ENCODE data around the gene FKRP. TPM values are rescaled to one million over a fixed set of nuclear protein-coding genes. Genes with fewer than 3 reads are reported as not detected.
A peak's percentile ranks its signal among the peaks of the same experiment; 100 is the strongest.

Gene FKRP
- total RNA-seq, 2 experiments from 2014 or later: 13.4 to 15.4 TPM

- Mint-ChIP-seq H3K27me3 (no peaks in the 10 kb centered on the region), H3K4me1 (peaks cover 31% of the 10 kb centered on the region), H3K4me3 (no peak overlapping the region), H3K9me3 (no peaks in the 10 kb centered on the region), H3K27ac (no peak overlapping the region), H3K36me3 (ENCODE audit: low read depth) (peaks cover 68% of the 10 kb centered on the region)
- DNase-seq: peak; percentile 85
- CTCF ChIA-PET: interaction anchor here (0.7 to 5.9 kb wide), 21 partner anchors 10 to 259 kb away, joined by 3 to 53 read pairs (median 4); partner anchors contain the start of gene DACT3
- POLR2A ChIA-PET: interaction anchor here (0.6 to 6.5 kb wide), 9 partner anchors 11 to 115 kb away, joined by 3 to 38 read pairs (median 5); partner anchors contain the start of genes DACT3 and PRKD2
These were observed 17.0 kb upstream of the FKRP start for GRCh38 chr19:46728693-46729339.

GRCh38 chr19:46729696-46730095, 16.2 kb upstream of the FKRP start:
- Mint-ChIP-seq H3K36me3 (ENCODE audit: low read depth) (peaks cover 67% of the 10 kb centered on the region), H3K4me1 (peaks cover 31% of the 10 kb centered on the region), H3K27ac (no peak overlapping the region), H3K4me3 (no peak overlapping the region), H3K27me3 (no peaks in the 10 kb centered on the region), H3K9me3 (no peaks in the 10 kb centered on the region)
- no peak for DNase-seq
- POLR2A ChIA-PET: interaction anchor here (0.9 to 6.5 kb wide), 5 partner anchors 12 to 68 kb away, joined by 3 to 38 read pairs (median 5); partner anchors contain the start of genes DACT3 and PRKD2
- CTCF ChIA-PET: interaction anchor here (0.7 to 5.9 kb wide), 13 partner anchors 12 to 258 kb away, joined by 3 to 53 read pairs (median 4); no protein-coding TSS in a partner anchor

GRCh38 chr19:46730187-46730586, 15.7 kb upstream of the FKRP start:
- no peaks in the 10 kb centered on the region for H3K27me3 Mint-ChIP-seq
- H3K4me1 Mint-ChIP-seq: peaks cover 31% of the 10 kb centered on the region
- H3K9me3 Mint-ChIP-seq: no peaks in the 10 kb centered on the region
- peaks cover 66% of the 10 kb centered on the region for H3K36me3 Mint-ChIP-seq (ENCODE audit: low read depth)
- no peak for DNase-seq
- POLR2A ChIA-PET: interaction anchor here (0.9 to 6.5 kb wide), 4 partner anchors 12 to 28 kb away, joined by 3 to 38 read pairs (median 4); partner anchors contain the start of gene PRKD2
- no peak overlapping the region for H3K4me3 Mint-ChIP-seq
- H3K27ac Mint-ChIP-seq: no peak overlapping the region
- CTCF ChIA-PET: interaction anchor here (1.0 to 5.9 kb wide), 7 partner anchors 12 to 257 kb away, joined by 3 to 53 read pairs (median 4); no protein-coding TSS in a partner anchor

- H3K4me3 Mint-ChIP-seq: no peak overlapping the region
- peaks cover 64% of the 10 kb centered on the region for H3K36me3 Mint-ChIP-seq (ENCODE audit: low read depth)
- H3K4me1 Mint-ChIP-seq: peaks cover 31% of the 10 kb centered on the region
- H3K27me3 Mint-ChIP-seq: no peaks in the 10 kb centered on the region
- POLR2A ChIA-PET: interaction anchor here (0.9 to 6.5 kb wide), 4 partner anchors 13 to 28 kb away, joined by 3 to 38 read pairs (median 4); partner anchors contain the start of gene PRKD2
- DNase-seq: no peak
- H3K27ac Mint-ChIP-seq: no peak overlapping the region
- no peaks in the 10 kb centered on the region for H3K9me3 Mint-ChIP-seq
- CTCF ChIA-PET: interaction anchor here (0.7 to 5.9 kb wide), 6 partner anchors 12 to 114 kb away, joined by 3 to 53 read pairs (median 4); no protein-coding TSS in a partner anchor
These were observed 15.3 kb upstream of the FKRP start for GRCh38 chr19:46730595-46730994.

GRCh38 chr19:46731007-46731501, 14.8 kb upstream of the FKRP start:
- Mint-ChIP-seq H3K27me3 (no peaks in the 10 kb centered on the region), H3K9me3 (no peaks in the 10 kb centered on the region), H3K4me3 (no peak overlapping the region), H3K27ac (no peak overlapping the region), H3K36me3 (ENCODE audit: low read depth) (peaks cover 60% of the 10 kb centered on the region), H3K4me1 (peaks cover 31% of the 10 kb centered on the region)
- no peak for DNase-seq
- CTCF ChIA-PET: interaction anchor here (0.7 to 5.9 kb wide), 7 partner anchors 11 to 190 kb away, joined by 3 to 53 read pairs (median 3); no protein-coding TSS in a partner anchor
- POLR2A ChIA-PET: interaction anchor here (0.8 to 6.5 kb wide), 6 partner anchors 13 to 40 kb away, joined by 3 to 38 read pairs (median 3); partner anchors contain the start of gene PRKD2

- Mint-ChIP-seq H3K36me3 (ENCODE audit: low read depth) (peaks cover 55% of the 10 kb centered on the region), H3K9me3 (no peaks in the 10 kb centered on the region), H3K27me3 (no peaks in the 10 kb centered on the region), H3K4me3 (no peak overlapping the region), H3K27ac (no peak overlapping the region), H3K4me1 (peaks cover 31% of the 10 kb centered on the region)
- POLR2A ChIA-PET: interaction anchor here (0.8 to 1.4 kb wide), 3 partner anchors 14 to 40 kb away, joined by 3 read pairs; no protein-coding TSS in a partner anchor
- CTCF ChIA-PET: interaction anchor here (0.6 to 2.3 kb wide), 5 partner anchors 11 to 189 kb away, joined by 3 to 12 read pairs (median 3); no protein-coding TSS in a partner anchor
- DNase-seq: no peak
These were observed 14.3 kb upstream of the FKRP start for GRCh38 chr19:46731584-46731983.

- H3K9me3 Mint-ChIP-seq: no peaks in the 10 kb centered on the region
- POLR2A ChIA-PET: interaction anchor here (0.8 kb wide), 1 partner anchor 17 kb away, joined by 3 read pairs; no protein-coding TSS in a partner anchor
- DNase-seq: no peak
These were observed 13.5 kb upstream of the FKRP start for GRCh38 chr19:46732172-46732938.

GRCh38 chr19:46732966-46733689, 12.7 kb upstream of the FKRP start:
- no peak overlapping the region for H3K4me3 Mint-ChIP-seq
- no peak for DNase-seq
- ChIA-PET CTCF (interaction anchor here (1.3 to 2.2 kb wide), 2 partner anchors 17 to 29 kb away, joined by 4 to 10 read pairs; no protein-coding TSS in a partner anchor), POLR2A (no interaction called here)
- no peaks in the 10 kb centered on the region for H3K27me3 Mint-ChIP-seq
- no peaks in the 10 kb centered on the region for H3K9me3 Mint-ChIP-seq
- peaks cover 31% of the 10 kb centered on the region for H3K4me1 Mint-ChIP-seq
- peaks cover 50% of the 10 kb centered on the region for H3K36me3 Mint-ChIP-seq (ENCODE audit: low read depth)
- H3K27ac Mint-ChIP-seq: no peak overlapping the region

More at GRCh38 chr19:46732172-46732938, 13.5 kb upstream of the FKRP start:
- Mint-ChIP-seq H3K27ac (no peak overlapping the region), H3K27me3 (no peaks in the 10 kb centered on the region), H3K36me3 (ENCODE audit: low read depth) (peaks cover 53% of the 10 kb centered on the region), H3K4me1 (peaks cover 31% of the 10 kb centered on the region), H3K4me3 (no peak overlapping the region)
- CTCF ChIA-PET: interaction anchor here (0.6 to 2.3 kb wide), 3 partner anchors 10 to 95 kb away, joined by 3 to 12 read pairs (median 5); no protein-coding TSS in a partner anchor

GRCh38 chr19:46733690-46734292, 12.1 kb upstream of the FKRP start:
- Mint-ChIP-seq H3K36me3 (ENCODE audit: low read depth) (peaks cover 49% of the 10 kb centered on the region), H3K4me3 (no peak overlapping the region), H3K27me3 (no peaks in the 10 kb centered on the region), H3K4me1 (peaks cover 28% of the 10 kb centered on the region), H3K27ac (no peak overlapping the region), H3K9me3 (no peaks in the 10 kb centered on the region)
- ChIA-PET POLR2A (no interaction called here), CTCF (interaction anchor here (1.3 to 2.2 kb wide), 2 partner anchors 16 to 29 kb away, joined by 4 to 10 read pairs; no protein-coding TSS in a partner anchor)
- no peak for DNase-seq

GRCh38 chr19:46736531-46737297, 9.1 kb upstream of the FKRP start:
- CTCF ChIA-PET: interaction anchor here (1.4 kb wide), 1 partner anchor 17 kb away, joined by 3 read pairs; no protein-coding TSS in a partner anchor
- Mint-ChIP-seq H3K9me3 (no peaks in the 10 kb centered on the region), H3K27ac (no peak overlapping the region), H3K36me3 (ENCODE audit: low read depth) (peaks cover 41% of the 10 kb centered on the region), H3K27me3 (no peaks in the 10 kb centered on the region), H3K4me1 (peaks cover 19% of the 10 kb centered on the region), H3K4me3 (no peak overlapping the region)
- POLR2A ChIA-PET: interaction anchor here (1.0 kb wide), 1 partner anchor 9 kb away, joined by 3 read pairs; the partner anchor contains the start of gene FKRP
- no peak for DNase-seq

- Mint-ChIP-seq H3K4me3 (no peak overlapping the region), H3K4me1 (peaks cover 19% of the 10 kb centered on the region), H3K27me3 (no peaks in the 10 kb centered on the region), H3K9me3 (no peaks in the 10 kb centered on the region), H3K36me3 (ENCODE audit: low read depth) (peaks cover 41% of the 10 kb centered on the region), H3K27ac (no peak overlapping the region)
- DNase-seq: no peak
- CTCF ChIA-PET: interaction anchor here (1.4 kb wide), 1 partner anchor 16 kb away, joined by 3 read pairs; no protein-coding TSS in a partner anchor
- POLR2A ChIA-PET: interaction anchor here (1.0 kb wide), 1 partner anchor 8 kb away, joined by 3 read pairs; the partner anchor contains the start of gene FKRP
These were observed 8.6 kb upstream of the FKRP start for GRCh38 chr19:46737298-46737654.

Measured in activated CD4-positive, alpha-beta memory T cell treated with anti-CD3 and anti-CD28 coated beads, Interleukin-2, amount 10 ng/mL, durations not matched to agents 7 days and 5 days (primary cell).